HepG2 (cell line): Measurements from ENCODE around the gene AP1S3. TPM values are rescaled to one million over a fixed set of nuclear protein-coding genes. Genes with fewer than 3 reads are reported as not detected.

Experiments used
- EP300 ChIP-seq, 3 experiments: sonication (generic) in 1 of 3; formaldehyde crosslinking in 1 of 3; IDR thresholded peaks; 2 replicates each; pipeline versions ENCODE4 v1.5.1 to v1.6.1; 2011 to 2020; ENCODE audit warnings: low read depth in 2 of 3, low read length in 2 of 3, borderline replicate concordance in 1 of 3, improper control_type of control experiment in 1 of 3, mild to moderate bottlenecking in 1 of 3, missing genetic modification reagents in 1 of 3, moderate library complexity in 1 of 3
- HOXA7 ChIP-seq: sonication (generic); formaldehyde crosslinking; IDR thresholded peaks from 2 replicates; pipeline ENCODE4 v1.8.1; 2022; ENCODE audit warnings: mild to moderate bottlenecking, missing genetic modification reagents, moderate library complexity
- HOXA9 ChIP-seq: sonication (generic); formaldehyde crosslinking; IDR thresholded peaks from 2 replicates; pipeline ENCODE4 v1.8.1; 2022; ENCODE audit warnings: missing genetic modification reagents, mild to moderate bottlenecking, moderate library complexity, borderline replicate concordance
- KLF12 ChIP-seq: sonication (generic); formaldehyde crosslinking; IDR thresholded peaks from 2 replicates; pipeline ENCODE4 v1.4.0; 2020; ENCODE audit warnings: missing genetic modification reagents, borderline replicate concordance
- MAF1 ChIP-seq: sonication (generic); formaldehyde crosslinking; IDR thresholded peaks from 2 replicates; pipeline ENCODE4 v1.5.0; 2020; ENCODE audit warnings: missing genetic modification reagents, borderline replicate concordance
- NFE2L1 ChIP-seq: sonication (generic); formaldehyde crosslinking; IDR thresholded peaks from 2 replicates; pipeline ENCODE4 v1.4.0; 2020; ENCODE audit warnings: missing genetic modification reagents, mild to moderate bottlenecking, borderline replicate concordance
- NFKB2 ChIP-seq: sonication (generic); formaldehyde crosslinking; IDR thresholded peaks from 2 replicates; pipeline ENCODE4 v1.4.0; 2020; ENCODE audit warnings: missing genetic modification reagents, borderline replicate concordance
- PREB ChIP-seq: sonication (generic); formaldehyde crosslinking; IDR thresholded peaks from 2 replicates; pipeline ENCODE4 v1.4.0; 2020; ENCODE audit warnings: missing genetic modification reagents
- SIX4 ChIP-seq: sonication (generic); formaldehyde crosslinking; IDR thresholded peaks from 2 replicates; pipeline ENCODE4 v1.4.0; 2020; ENCODE audit warnings: missing genetic modification reagents
- SNAPC4 ChIP-seq: sonication (generic); formaldehyde crosslinking; IDR thresholded peaks from 2 replicates; pipeline ENCODE4 v1.4.0; 2020; ENCODE audit warnings: mild to moderate bottlenecking, missing genetic modification reagents
- SP1 ChIP-seq, 2 experiments: fragments of 450-650 bp in 1 of 2; sonication (generic) in 1 of 2; formaldehyde crosslinking in 1 of 2; IDR thresholded peaks; 2 replicates each; pipeline versions ENCODE4 v1.4.0 to v1.6.1; 2016 to 2020; ENCODE audit warnings: missing genetic modification reagents in 1 of 2
- ZBTB21 ChIP-seq: sonication (generic); formaldehyde crosslinking; IDR thresholded peaks from 2 replicates; pipeline ENCODE4 v1.4.0; 2020; ENCODE audit warnings: missing genetic modification reagents
- ZEB1 ChIP-seq: IDR thresholded peaks from 2 replicates; pipeline ENCODE4 v1.6.1; 2012; ENCODE audit warnings: mild to moderate bottlenecking, low read depth, inconsistent platforms; ENCODE audit not compliant: insufficient replicate concordance
- ZNF143 ChIP-seq: sonication (generic); formaldehyde crosslinking; IDR thresholded peaks from 2 replicates; pipeline ENCODE4 v1.4.0; 2020; ENCODE audit warnings: missing genetic modification reagents
- ZNF17 ChIP-seq: sonication (generic); formaldehyde crosslinking; IDR thresholded peaks from 2 replicates; pipeline ENCODE4 v1.5.0; 2020; ENCODE audit warnings: mild to moderate bottlenecking, missing genetic modification reagents
- ZSCAN9 ChIP-seq: IDR thresholded peaks from 2 replicates; pipeline ENCODE4 v1.6.1; 2016; ENCODE audit warnings: borderline replicate concordance
- ZZZ3 ChIP-seq: sonication (generic); formaldehyde crosslinking; IDR thresholded peaks from 2 replicates; pipeline ENCODE4 v1.4.0; 2020; ENCODE audit warnings: missing genetic modification reagents, mild to moderate bottlenecking, borderline replicate concordance
- polyA plus RNA-seq, 8 experiments: library from polyadenylated mRNA; depleted of rRNA in 3 of 8; stranded (reverse) in 7 of 8; unstranded in 1 of 8; fragments of >200 nt; fragmentation: Illumina TruSeq in 4 of 8; extraction: Trizol in 4 of 8; gene quantifications; 2 replicates each; pipeline versions ENCODE4 v1.2.1 to v1.2.3, GENCODE V29; 2011 to 2016; ENCODE audit warnings: low read depth in 4 of 8, missing spikeins in 1 of 8, mixed read lengths in 1 of 8; ENCODE audit not compliant: insufficient read depth in 1 of 8
- total RNA-seq, 5 experiments: library from RNA; depleted of rRNA; stranded (reverse); fragments of >200 nt; fragmentation: Illumina TruSeq; extraction: Trizol; gene quantifications; 2 replicates each; pipeline ENCODE4 v1.2.3, GENCODE V29; 2016; ENCODE audit warnings: low read depth in 1 of 5
- TF ChIP-seq, protein P1 (sequence below): IDR thresholded peaks from 2 replicates; pipeline ENCODE4 v1.6.1; 2016; ENCODE audit warnings: mild to moderate bottlenecking
- TF ChIP-seq, protein P2 (sequence below): sonication (generic); formaldehyde crosslinking; IDR thresholded peaks from 2 replicates; pipeline ENCODE4 v1.8.0; 2022; ENCODE audit warnings: mild to moderate bottlenecking, missing genetic modification reagents, borderline replicate concordance

AP1S3 gene
- total and polyA plus RNA-seq, 2 of the 13 experiments (the other 11 are each of a cell fraction or from before 2014, with no cell fraction given), result 3.0 to 16.3 TPM

DNA sequence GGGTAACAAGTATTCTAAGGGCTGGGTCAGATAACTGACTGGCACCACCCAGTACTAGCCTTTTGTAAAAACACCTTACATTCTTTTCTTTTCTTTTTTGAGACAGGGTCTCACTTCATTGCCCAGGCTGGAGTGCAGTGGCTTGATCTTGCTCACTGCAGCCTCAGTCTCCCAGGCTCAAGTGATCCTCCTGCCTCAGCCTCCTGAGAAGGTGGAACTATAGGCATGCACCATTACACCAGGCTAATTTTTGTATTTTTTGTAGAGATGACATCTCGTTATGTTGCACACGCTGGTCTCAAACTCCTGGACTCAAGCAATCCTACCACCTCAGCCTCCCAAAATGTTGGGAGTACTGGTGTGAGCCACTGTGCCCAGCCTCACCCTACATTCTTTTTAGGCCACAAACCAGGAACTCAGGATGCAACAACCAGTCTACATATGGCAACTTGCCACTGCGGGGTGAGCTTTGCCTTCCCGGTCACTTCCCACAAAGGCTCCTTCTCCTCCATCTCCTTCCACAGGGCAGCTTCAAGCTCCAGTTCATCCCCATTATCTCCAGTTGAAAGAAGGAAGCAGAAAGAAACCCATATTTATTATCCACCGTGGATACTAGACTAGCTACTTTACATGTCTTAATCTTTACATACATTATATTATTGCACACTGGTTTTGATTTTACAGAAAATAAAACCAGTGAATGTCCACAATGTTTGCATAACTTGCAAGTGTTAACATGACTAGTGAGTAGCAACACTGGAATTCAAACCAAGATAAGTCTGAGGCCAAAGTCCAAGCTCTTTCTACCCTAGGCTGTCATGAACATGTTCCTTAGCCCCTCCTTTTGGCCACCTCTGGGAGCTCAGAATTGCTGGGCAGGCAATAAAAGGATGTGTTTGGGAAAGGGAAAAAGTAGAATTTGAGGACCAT is 23.7 kb upstream of the AP1S3 start (continued):
- TF ChIP-seq SNAPC4 (no peak), PREB (CRISPR knock-in tag) (no peak), NFE2L1 (CRISPR knock-in tag) (no peak), NFKB2 (CRISPR knock-in tag) (no peak), SP1 (IDR thresholded peaks at IDR 0.05) (no peak), SP1 (CRISPR knock-in tag; IDR thresholded peaks at IDR 0.05) (no peak), ZZZ3 (CRISPR knock-in tag) (no peak), KLF12 (no peak), ZBTB21 (CRISPR knock-in tag) (no peak), ZNF17 (CRISPR knock-in tag) (no peak), SIX4 (CRISPR knock-in tag) (0 out of 2 replicates have a peak, but pooled peaks have one; percentile 21), ZNF143 (CRISPR knock-in tag) (no peak), EP300 (IDR thresholded peaks at IDR 0.05; ENCODE audit: low read depth in 2 of 2, low read length in 2 of 2) (peak; percentile 62 to 89; a peak in 3 of 4 replicates), EP300 (CRISPR knock-in tag; IDR thresholded peaks at IDR 0.05; ENCODE audit: borderline replicate concordance) (peak; percentile 68; the same call in 1 of the 2 replicates), MAF1 (CRISPR knock-in tag) (no peak), ZEB1 (peak; percentile 56), HOXA7 (CRISPR knock-in tag) (no peak), HOXA9 (CRISPR knock-in tag) (no peak), ZSCAN9 (CRISPR knock-in tag) (no peak)
- TF ChIP-seq, protein P1, sequence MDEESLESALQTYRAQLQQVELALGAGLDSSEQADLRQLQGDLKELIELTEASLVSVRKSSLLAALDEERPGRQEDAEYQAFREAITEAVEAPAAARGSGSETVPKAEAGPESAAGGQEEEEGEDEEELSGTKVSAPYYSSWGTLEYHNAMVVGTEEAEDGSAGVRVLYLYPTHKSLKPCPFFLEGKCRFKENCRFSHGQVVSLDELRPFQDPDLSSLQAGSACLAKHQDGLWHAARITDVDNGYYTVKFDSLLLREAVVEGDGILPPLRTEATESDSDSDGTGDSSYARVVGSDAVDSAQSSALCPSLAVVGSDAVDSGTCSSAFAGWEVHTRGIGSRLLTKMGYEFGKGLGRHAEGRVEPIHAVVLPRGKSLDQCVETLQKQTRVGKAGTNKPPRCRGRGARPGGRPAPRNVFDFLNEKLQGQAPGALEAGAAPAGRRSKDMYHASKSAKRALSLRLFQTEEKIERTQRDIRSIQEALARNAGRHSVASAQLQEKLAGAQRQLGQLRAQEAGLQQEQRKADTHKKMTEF (CRISPR knock-in tag), result peak; percentile 46; the same call in 1 of the 2 replicates
- TF ChIP-seq, protein P2, sequence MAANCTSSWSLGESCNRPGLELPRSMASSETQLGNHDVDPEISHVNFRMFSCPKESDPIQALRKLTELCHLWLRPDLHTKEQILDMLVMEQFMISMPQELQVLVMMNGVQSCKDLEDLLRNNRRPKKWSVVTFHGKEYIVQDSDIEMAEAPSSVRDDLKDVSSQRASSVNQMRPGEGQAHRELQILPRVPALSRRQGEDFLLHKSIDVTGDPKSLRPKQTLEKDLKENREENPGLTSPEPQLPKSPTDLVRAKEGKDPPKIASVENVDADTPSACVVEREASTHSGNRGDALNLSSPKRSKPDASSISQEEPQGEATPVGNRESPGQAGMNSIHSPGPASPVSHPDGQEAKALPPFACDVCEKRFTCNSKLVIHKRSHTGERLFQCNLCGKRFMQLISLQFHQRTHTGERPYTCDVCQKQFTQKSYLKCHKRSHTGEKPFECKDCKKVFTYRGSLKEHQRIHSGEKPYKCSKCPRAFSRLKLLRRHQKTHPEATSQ (CRISPR knock-in tag), result no peak; the same call in 1 of the 2 replicates
